ENCODE measurements around the gene STARD3.

Gene STARD3

GRCh38 chr17:39621523-39622379 is 15.2 kb upstream of the STARD3 start:
- no peak for FAIRE-seq

- no peak for FAIRE-seq
Measured at GRCh38 chr17:39622380-39623006, 14.5 kb upstream of the STARD3 start.

- FAIRE-seq: no peak
Measured at GRCh38 chr17:39623356-39623950, 13.5 kb upstream of the STARD3 start.

- FAIRE-seq: no peak
Measured at GRCh38 chr17:39624313-39624712, 12.6 kb upstream of the STARD3 start.

- FAIRE-seq: no peak
Measured at GRCh38 chr17:39625198-39625785, 11.7 kb upstream of the STARD3 start.

GRCh38 chr17:39626171-39627046 is 10.5 kb upstream of the STARD3 start, which contains the start of gene PPP1R1B:
TSS of gene PPP1R1B (plus strand) at chr17:39626952. CDS start at chr17:39627393, 441 bp downstream.
- no peak for FAIRE-seq

- FAIRE-seq: no peak
Measured at GRCh38 chr17:39627047-39627711, 9.8 kb upstream of the STARD3 start.

GRCh38 chr17:39627712-39628516 is 9.0 kb upstream of the STARD3 start:
- no peak for FAIRE-seq

- FAIRE-seq: no peak
Measured at GRCh38 chr17:39628655-39629493, 8.1 kb upstream of the STARD3 start.

GRCh38 chr17:39629494-39629880 is 7.5 kb upstream of the STARD3 start:
- FAIRE-seq: no peak

- no peak for FAIRE-seq
Measured at GRCh38 chr17:39629898-39630297, 7.0 kb upstream of the STARD3 start.

- FAIRE-seq: no peak
Measured at GRCh38 chr17:39631403-39631802, 5.5 kb upstream of the STARD3 start.

GRCh38 chr17:39632153-39632941 is 4.6 kb upstream of the STARD3 start:
- FAIRE-seq: no peak

- FAIRE-seq: no peak
Measured at GRCh38 chr17:39633570-39634183, 3.3 kb upstream of the STARD3 start.

- no peak for FAIRE-seq
Measured at GRCh38 chr17:39634384-39634871, 2.5 kb upstream of the STARD3 start.

GRCh38 chr17:39635614-39636176 is 1.2 kb upstream of the STARD3 start:
- no peak for FAIRE-seq

GRCh38 chr17:39636587-39636926 is 387 bp upstream of the STARD3 start:
- no peak for FAIRE-seq

- FAIRE-seq: no peak
Measured at GRCh38 chr17:39638317-39638716, 1.4 kb downstream of the STARD3 start.

Data from endometrium (tissue), 2 donors.